ENCODE measurements around the gene UBALD2. TPM values are rescaled to one million over a fixed set of nuclear protein-coding genes. Genes with fewer than 3 reads are reported as not detected.

Gene UBALD2
- total RNA-seq, 1 donor from 2014 or later: 46.9 TPM

DNA sequence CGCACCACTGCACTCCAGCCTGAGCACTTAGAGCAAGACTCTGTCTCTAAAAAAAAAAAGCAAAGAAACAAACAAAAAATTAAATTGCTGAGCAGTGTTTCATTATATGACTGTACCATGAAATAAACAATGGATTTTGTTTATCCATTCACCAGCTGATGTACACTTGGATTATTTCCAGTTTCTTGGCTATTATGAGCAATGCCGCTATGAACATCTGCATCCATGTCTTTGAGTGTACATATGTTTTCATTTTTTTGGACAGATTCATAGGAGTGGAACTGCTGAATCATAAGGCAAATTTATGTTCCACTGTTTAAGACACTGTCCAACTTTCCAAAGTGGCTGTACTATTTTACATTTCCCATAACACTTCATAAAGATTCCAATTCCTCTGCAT is 32.8 kb upstream of the UBALD2 start:
- Mint-ChIP-seq H3K27me3 (peaks cover 3% of the 10 kb centered on the region), H3K9me3 (no peaks in the 10 kb centered on the region), H3K4me1 (ENCODE audit: unreplicated experiment) (no peaks in the 10 kb centered on the region), H3K36me3 (peaks cover 3% of the 10 kb centered on the region), H3K27ac (no peak overlapping the region), H3K4me3 (no peak overlapping the region)
- DNase-seq (ENCODE audit: extremely low spot score, unreplicated experiment): no peak
- no peak for TF ChIP-seq CTCF (conservative IDR thresholded peaks at IDR 0.05)

GRCh38 chr17:76233588-76234353 is 31.4 kb upstream of the UBALD2 start:
- no peak overlapping the region for H3K4me3 Mint-ChIP-seq
- DNase-seq (ENCODE audit: extremely low spot score, unreplicated experiment): no peak
- H3K4me1 Mint-ChIP-seq (ENCODE audit: unreplicated experiment): peaks cover 8% of the 10 kb centered on the region
- TF ChIP-seq CTCF (conservative IDR thresholded peaks at IDR 0.05): no peak
- no peak overlapping the region for H3K27ac Mint-ChIP-seq
- no peaks in the 10 kb centered on the region for H3K9me3 Mint-ChIP-seq
- H3K36me3 Mint-ChIP-seq: no peaks in the 10 kb centered on the region
- H3K27me3 Mint-ChIP-seq: peaks cover 2% of the 10 kb centered on the region

- Mint-ChIP-seq H3K4me1 (ENCODE audit: unreplicated experiment) (peaks cover 13% of the 10 kb centered on the region), H3K27me3 (peaks cover 3% of the 10 kb centered on the region), H3K27ac (no peak overlapping the region), H3K4me3 (no peak overlapping the region), H3K9me3 (no peaks in the 10 kb centered on the region), H3K36me3 (no peaks in the 10 kb centered on the region)
- no peak for TF ChIP-seq CTCF (conservative IDR thresholded peaks at IDR 0.05)
- DNase-seq (ENCODE audit: extremely low spot score, unreplicated experiment): no peak
Measured at GRCh38 chr17:76234354-76234679, 30.8 kb upstream of the UBALD2 start.

GRCh38 chr17:76235883-76236282 is 29.3 kb upstream of the UBALD2 start:
- Mint-ChIP-seq H3K4me3 (no peak overlapping the region), H3K4me1 (ENCODE audit: unreplicated experiment) (peaks cover 15% of the 10 kb centered on the region), H3K27ac (no peak overlapping the region), H3K27me3 (peaks cover 5% of the 10 kb centered on the region), H3K9me3 (no peaks in the 10 kb centered on the region), H3K36me3 (no peaks in the 10 kb centered on the region)
- no peak for DNase-seq (ENCODE audit: extremely low spot score, unreplicated experiment)
- no peak for TF ChIP-seq CTCF (conservative IDR thresholded peaks at IDR 0.05)

DNA sequence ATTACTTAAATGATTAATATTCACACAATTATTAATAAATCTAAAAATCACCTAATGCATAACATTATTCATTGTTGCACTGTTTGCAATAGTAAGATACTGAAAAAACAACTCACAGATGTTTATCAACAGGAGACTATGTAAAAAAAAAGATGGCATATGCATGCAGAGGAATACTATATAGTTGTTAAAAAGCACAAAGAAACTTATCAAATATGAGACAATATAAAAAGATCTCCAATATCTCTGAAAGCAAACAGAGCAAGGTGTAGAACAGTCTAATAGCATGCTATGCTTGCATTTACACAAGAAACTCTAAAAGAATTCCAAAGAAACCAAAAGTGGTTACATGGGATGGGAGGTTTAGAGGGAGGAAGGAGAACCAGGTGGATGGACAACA is 28.5 kb upstream of the UBALD2 start:
- peaks cover 8% of the 10 kb centered on the region for H3K27me3 Mint-ChIP-seq
- no peak overlapping the region for H3K27ac Mint-ChIP-seq
- H3K36me3 Mint-ChIP-seq: no peaks in the 10 kb centered on the region
- H3K4me1 Mint-ChIP-seq (ENCODE audit: unreplicated experiment): peaks cover 20% of the 10 kb centered on the region
- no peaks in the 10 kb centered on the region for H3K9me3 Mint-ChIP-seq
- no peak for DNase-seq (ENCODE audit: extremely low spot score, unreplicated experiment)
- TF ChIP-seq CTCF (conservative IDR thresholded peaks at IDR 0.05): no peak
- H3K4me3 Mint-ChIP-seq: no peak overlapping the region
